ENCODE measurements around the gene RGS3. TPM values are rescaled to one million over a fixed set of nuclear protein-coding genes. Genes with fewer than 3 reads are reported as not detected.

RGS3 gene
- total and polyA plus RNA-seq, 10 of the 15 experiments (the other 5 are each of a cell fraction or from before 2014, with no cell fraction given): 2.9 to 138 (median 28.8) TPM

DNA sequence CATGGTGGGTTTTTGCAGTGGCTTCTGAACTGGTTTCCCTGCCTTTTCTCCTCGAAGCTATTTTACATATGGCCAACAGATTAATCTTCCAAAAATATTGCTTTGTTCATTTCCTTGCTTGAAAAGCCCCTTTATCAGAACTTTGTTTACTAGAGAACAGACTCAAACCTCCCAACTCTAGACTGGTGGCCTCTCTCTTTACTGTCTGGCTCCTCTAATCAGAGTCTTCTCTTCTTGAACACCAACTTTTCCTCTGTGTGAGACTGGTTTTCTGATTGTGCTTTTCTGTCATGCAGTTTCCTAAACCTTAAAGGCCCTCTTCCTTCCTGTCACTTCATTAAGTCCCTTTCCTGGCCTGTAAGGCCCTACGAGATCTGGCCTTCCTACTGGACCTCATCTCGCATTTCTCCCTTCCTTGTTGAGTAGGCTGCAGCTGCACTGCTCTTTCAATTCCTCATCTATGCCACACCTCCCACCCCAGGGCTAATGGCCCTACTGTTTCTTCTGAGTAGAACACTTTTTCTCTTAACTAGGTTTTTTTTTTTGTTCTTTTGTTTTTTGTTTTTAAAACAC is 47.3 kb upstream of the RGS3 start (continued):
- TF ChIP-seq, protein P1, sequence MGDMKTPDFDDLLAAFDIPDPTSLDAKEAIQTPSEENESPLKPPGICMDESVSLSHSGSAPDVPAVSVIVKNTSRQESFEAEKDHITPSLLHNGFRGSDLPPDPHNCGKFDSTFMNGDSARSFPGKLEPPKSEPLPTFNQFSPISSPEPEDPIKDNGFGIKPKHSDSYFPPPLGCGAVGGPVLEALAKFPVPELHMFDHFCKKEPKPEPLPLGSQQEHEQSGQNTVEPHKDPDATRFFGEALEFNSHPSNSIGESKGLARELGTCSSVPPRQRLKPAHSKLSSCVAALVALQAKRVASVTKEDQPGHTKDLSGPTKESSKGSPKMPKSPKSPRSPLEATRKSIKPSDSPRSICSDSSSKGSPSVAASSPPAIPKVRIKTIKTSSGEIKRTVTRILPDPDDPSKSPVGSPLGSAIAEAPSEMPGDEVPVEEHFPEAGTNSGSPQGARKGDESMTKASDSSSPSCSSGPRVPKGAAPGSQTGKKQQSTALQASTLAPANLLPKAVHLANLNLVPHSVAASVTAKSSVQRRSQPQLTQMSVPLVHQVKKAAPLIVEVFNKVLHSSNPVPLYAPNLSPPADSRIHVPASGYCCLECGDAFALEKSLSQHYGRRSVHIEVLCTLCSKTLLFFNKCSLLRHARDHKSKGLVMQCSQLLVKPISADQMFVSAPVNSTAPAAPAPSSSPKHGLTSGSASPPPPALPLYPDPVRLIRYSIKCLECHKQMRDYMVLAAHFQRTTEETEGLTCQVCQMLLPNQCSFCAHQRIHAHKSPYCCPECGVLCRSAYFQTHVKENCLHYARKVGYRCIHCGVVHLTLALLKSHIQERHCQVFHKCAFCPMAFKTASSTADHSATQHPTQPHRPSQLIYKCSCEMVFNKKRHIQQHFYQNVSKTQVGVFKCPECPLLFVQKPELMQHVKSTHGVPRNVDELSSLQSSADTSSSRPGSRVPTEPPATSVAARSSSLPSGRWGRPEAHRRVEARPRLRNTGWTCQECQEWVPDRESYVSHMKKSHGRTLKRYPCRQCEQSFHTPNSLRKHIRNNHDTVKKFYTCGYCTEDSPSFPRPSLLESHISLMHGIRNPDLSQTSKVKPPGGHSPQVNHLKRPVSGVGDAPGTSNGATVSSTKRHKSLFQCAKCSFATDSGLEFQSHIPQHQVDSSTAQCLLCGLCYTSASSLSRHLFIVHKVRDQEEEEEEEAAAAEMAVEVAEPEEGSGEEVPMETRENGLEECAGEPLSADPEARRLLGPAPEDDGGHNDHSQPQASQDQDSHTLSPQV (IDR thresholded peaks at IDR 0.05): no peak
- TF ChIP-seq JUND (IDR thresholded peaks at IDR 0.05; ENCODE audit: low read depth, low read length): no peak
- no peak for TF ChIP-seq ZZZ3 (IDR thresholded peaks at IDR 0.05; ENCODE audit: control insufficient read depth, insufficient read length, low read depth)
- TF ChIP-seq, protein P2, sequence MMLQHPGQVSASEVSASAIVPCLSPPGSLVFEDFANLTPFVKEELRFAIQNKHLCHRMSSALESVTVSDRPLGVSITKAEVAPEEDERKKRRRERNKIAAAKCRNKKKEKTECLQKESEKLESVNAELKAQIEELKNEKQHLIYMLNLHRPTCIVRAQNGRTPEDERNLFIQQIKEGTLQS (IDR thresholded peaks at IDR 0.05; ENCODE audit: borderline replicate concordance, extremely low read depth, low read depth, low read length): no peak
- TF ChIP-seq FOS (IDR thresholded peaks at IDR 0.05; ENCODE audit: borderline replicate concordance, extremely low read depth, insufficient read length): no peak
- TF ChIP-seq SMARCA5 (IDR thresholded peaks at IDR 0.05): no peak
- peak; percentile 41; the same call in 1 of the 2 replicates for TF ChIP-seq MTA2 (IDR thresholded peaks at IDR 0.05; ENCODE audit: low read depth)
- 0 out of 2 replicates have a peak, but pooled peaks have one; percentile 14 for TF ChIP-seq CHD2 (IDR thresholded peaks at IDR 0.05; ENCODE audit: borderline replicate concordance, low read depth, low read length)
- TF ChIP-seq RCOR1 (conservative IDR thresholded peaks at IDR 0.05; ENCODE audit: low read depth, low read length): 0 out of 2 replicates have a peak, but pooled peaks have one; percentile 33
- no peak for TF ChIP-seq CBX5 (IDR thresholded peaks at IDR 0.05; ENCODE audit: low read depth)
- TF ChIP-seq PAX5 (IDR thresholded peaks at IDR 0.05; ENCODE audit: borderline replicate concordance, low read depth, low read length): no peak
- no peak for TF ChIP-seq EGR1 (IDR thresholded peaks at IDR 0.05; ENCODE audit: borderline replicate concordance in 1 of 2, low read depth in 2 of 2, low read length in 2 of 2)
- TF ChIP-seq ZSCAN29 (IDR thresholded peaks at IDR 0.05): no peak
- no peak for TF ChIP-seq SIX5 (IDR thresholded peaks at IDR 0.05; ENCODE audit: low read depth, low read length, severe bottlenecking)
- no peak for TF ChIP-seq CEBPB (IDR thresholded peaks at IDR 0.05; ENCODE audit: borderline replicate concordance in 1 of 2, low read depth in 2 of 2, low read length in 2 of 2)
- TF ChIP-seq, protein P3, sequence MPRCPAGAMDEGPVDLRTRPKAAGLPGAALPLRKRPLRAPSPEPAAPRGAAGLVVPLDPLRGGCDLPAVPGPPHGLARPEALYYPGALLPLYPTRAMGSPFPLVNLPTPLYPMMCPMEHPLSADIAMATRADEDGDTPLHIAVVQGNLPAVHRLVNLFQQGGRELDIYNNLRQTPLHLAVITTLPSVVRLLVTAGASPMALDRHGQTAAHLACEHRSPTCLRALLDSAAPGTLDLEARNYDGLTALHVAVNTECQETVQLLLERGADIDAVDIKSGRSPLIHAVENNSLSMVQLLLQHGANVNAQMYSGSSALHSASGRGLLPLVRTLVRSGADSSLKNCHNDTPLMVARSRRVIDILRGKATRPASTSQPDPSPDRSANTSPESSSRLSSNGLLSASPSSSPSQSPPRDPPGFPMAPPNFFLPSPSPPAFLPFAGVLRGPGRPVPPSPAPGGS (IDR thresholded peaks at IDR 0.05; ENCODE audit: borderline replicate concordance, insufficient read depth, low read depth, low read length, poor library complexity, severe bottlenecking): no peak
- TF ChIP-seq SP1 (IDR thresholded peaks at IDR 0.05; ENCODE audit: low read depth, low read length): no peak
- TF ChIP-seq, protein P4, sequence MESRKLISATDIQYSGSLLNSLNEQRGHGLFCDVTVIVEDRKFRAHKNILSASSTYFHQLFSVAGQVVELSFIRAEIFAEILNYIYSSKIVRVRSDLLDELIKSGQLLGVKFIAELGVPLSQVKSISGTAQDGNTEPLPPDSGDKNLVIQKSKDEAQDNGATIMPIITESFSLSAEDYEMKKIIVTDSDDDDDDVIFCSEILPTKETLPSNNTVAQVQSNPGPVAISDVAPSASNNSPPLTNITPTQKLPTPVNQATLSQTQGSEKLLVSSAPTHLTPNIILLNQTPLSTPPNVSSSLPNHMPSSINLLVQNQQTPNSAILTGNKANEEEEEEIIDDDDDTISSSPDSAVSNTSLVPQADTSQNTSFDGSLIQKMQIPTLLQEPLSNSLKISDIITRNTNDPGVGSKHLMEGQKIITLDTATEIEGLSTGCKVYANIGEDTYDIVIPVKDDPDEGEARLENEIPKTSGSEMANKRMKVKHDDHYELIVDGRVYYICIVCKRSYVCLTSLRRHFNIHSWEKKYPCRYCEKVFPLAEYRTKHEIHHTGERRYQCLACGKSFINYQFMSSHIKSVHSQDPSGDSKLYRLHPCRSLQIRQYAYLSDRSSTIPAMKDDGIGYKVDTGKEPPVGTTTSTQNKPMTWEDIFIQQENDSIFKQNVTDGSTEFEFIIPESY (IDR thresholded peaks at IDR 0.05): no peak
- TF ChIP-seq SUPT20H (IDR thresholded peaks at IDR 0.05; ENCODE audit: borderline replicate concordance, control insufficient read depth, low read depth, low read length): no peak

All from GM12878 (cell line).